HG02571 (cell line): Measurements from ENCODE around the gene OTUD7B.
"Not testable (repeated sequence)": the region's sequence is repeated elsewhere in the genome, so short reads cannot be mapped to it uniquely, and the experiment has no call there.

Experiments used
- ATAC-seq: cut with Tn5 transposase; IDR thresholded peaks from one replicate; pipeline ENCODE4 v1.9.1; 2021; ENCODE audit warnings: mild to moderate bottlenecking, moderate library complexity; ENCODE audit not compliant: unreplicated experiment

OTUD7B gene

DNA sequence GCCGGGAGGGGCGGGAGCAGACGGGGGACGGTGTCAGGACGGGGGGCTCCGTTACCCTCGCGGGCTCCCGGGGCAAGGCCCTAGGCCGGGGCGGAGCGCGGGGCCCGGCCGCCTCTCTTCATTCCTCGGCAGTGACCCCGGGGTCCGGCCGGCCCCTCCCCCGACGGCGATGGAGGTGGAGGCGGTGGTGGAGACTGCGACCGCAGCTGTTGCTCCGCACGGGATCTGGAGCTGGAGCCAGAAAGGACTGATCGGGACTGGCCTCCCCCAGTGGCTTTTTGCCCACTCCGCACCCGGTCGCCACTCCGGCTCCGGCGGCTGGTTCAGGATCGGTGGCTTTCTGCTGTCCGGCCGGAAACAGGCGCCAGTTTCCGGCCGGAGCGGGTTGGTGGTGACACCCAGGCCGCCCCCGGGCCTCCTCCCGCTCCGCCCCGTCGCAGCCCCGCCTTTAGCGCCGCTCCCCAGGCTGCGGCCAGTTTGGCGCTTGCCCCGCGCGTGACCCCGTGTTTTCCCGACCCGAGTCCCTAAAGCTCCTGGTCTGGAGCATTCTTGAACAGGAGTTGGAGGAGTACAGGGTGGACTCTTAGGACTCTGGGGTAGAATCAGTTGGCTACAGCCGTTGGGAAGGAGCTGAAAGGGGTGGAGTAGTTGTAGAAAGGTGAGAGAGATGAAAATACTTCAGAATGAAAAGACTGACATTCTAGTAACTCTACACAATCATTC is at the start of gene OTUD7B:
Gene OTUD7B, minus strand, starts transcription at position 334 of the 723 bp plus-strand sequence. CDS start 33,216 bp downstream, outside the sequence.
- ATAC-seq = peak; percentile 79

- ATAC-seq = no peak
Measured at GRCh38 chr1:150060260-150060659, 49.7 kb upstream of the OTUD7B start.

- ATAC-seq = no peak
Measured at GRCh38 chr1:150056407-150056806, 45.9 kb upstream of the OTUD7B start.

- ATAC-seq = not testable (repeated sequence)
Measured at GRCh38 chr1:150055507-150055906, 45.0 kb upstream of the OTUD7B start.

GRCh38 chr1:150053926-150054325 is 43.4 kb upstream of the OTUD7B start:
- no peak for ATAC-seq

- ATAC-seq = not testable (repeated sequence)
Measured at GRCh38 chr1:150051905-150052412, 41.4 kb upstream of the OTUD7B start.

DNA sequence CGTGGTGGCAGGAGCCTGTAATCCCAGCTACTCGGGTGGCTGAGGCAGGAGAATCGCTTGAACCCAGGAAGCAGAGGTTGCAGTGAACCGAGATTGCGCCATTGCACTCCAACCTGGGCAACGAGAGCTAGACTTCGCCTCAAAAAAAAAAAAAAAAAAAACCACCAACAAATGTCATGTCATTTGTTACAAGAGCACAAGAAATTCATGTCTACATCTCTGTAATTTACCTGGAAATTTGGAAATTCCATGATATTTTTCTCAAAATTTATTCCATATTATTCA is 40.5 kb upstream of the OTUD7B start:
- no peak for ATAC-seq

- no peak for ATAC-seq
Measured at GRCh38 chr1:150049926-150050325, 39.4 kb upstream of the OTUD7B start.

DNA sequence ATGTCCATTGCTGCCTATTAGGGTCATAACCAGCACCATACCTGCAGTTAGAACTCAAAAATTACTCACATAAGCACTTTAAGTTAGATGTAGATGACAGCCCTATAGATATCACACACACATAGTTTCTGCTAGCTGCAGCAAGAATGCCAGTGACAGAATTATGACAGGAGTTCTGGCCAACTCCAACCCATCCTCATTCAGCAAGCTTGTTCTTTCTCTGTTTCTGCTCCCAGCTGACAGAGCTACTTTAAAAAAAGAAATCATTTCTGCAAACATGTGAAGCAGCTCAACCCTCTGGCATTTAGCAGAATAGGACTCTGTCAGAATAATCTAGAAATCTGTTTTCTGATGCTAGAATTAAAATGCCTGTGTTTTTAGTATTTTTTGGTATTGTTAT is 23.8 kb upstream of the OTUD7B start:
- no peak for ATAC-seq

GRCh38 chr1:150028322-150028721 is 17.8 kb upstream of the OTUD7B start:
- ATAC-seq = no peak

DNA sequence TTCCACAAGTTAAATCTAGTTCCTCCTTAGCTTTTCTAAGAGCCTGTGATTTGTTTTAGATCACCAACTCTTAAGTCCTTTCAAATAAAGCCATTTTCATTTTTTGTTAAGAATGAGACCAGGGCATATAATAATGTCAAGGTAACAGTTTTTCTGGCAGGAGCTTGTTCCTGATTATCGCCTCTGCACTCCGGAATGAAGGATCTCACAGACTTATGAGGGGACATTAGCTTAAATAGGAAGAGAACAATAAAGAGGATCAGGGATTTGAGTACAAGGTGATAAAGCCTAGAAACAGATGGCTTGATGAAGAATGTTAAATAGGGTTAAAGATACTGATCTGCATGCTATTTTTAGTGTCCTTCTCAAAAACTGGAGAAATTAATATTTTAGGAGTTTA is 13.6 kb upstream of the OTUD7B start:
- no peak for ATAC-seq

GRCh38 chr1:150022357-150022756 is 11.8 kb upstream of the OTUD7B start:
- no peak for ATAC-seq

- no peak for ATAC-seq
Measured at GRCh38 chr1:150021191-150021694, 10.7 kb upstream of the OTUD7B start.

DNA sequence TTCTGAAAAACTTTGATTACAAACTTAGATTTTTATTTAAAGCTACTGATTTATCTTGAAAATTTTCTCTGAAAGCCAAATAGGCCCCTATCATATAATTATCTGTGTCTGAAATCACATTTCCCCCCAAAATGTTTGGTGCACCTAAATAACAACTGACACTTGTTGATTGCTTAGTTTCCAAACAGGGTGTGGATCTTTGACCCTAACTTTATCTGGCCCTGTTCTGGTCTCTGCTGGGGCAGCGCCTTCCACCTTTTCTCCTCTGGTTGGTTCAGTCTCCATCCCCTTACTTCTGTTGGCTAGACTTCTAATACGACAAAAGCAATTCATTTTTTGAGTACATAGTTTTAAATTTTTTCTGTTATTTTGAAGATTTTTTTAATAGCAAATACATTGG is 10.2 kb upstream of the OTUD7B start:
- no peak for ATAC-seq

DNA sequence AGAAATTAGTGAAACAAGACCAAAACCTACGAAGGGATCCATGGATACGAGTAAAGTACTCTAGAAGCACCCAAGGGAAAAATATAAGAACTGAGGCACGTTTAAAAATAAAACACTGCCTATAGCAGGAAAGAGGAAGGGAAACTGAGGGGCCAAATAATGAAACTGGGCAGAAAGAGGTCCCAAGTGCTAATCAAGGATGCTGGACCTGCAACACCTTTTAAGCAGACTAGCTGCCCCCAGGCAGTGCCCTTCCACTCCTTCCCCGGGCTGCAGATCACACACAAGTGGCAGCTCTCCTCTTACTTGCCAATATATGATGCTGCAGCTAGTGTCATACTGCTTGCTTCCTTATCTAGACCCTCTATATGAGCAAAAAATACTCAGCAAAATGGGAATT is 7.6 kb upstream of the OTUD7B start:
- no peak for ATAC-seq

GRCh38 chr1:150017206-150017750 is 6.8 kb upstream of the OTUD7B start:
- ATAC-seq = no peak

DNA sequence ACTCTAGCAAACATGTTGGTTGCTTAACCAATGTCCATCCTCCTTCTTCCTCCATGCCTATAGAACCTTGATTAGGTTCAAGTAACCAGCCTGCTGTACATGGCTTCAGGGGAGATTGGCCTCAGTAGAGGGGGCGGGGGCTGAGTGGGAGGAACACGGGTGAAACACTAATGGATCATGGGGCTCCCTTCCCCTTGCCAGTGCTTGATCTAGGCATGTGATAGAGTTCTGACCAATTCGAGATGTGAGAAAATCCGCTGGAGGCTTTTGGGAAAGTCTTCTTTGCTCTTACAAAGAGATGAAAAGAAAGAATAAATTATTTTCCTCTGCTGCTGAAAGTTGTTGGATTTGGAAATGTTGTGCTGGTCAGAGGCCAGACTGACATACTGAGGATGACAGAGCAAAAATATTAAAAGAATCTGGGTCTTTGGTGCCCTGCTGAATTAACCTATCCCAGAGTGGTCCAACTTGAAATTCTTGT is 5.2 kb upstream of the OTUD7B start:
- no peak for ATAC-seq

GRCh38 chr1:150012611-150013010 is 2.1 kb upstream of the OTUD7B start:
- no peak for ATAC-seq

DNA sequence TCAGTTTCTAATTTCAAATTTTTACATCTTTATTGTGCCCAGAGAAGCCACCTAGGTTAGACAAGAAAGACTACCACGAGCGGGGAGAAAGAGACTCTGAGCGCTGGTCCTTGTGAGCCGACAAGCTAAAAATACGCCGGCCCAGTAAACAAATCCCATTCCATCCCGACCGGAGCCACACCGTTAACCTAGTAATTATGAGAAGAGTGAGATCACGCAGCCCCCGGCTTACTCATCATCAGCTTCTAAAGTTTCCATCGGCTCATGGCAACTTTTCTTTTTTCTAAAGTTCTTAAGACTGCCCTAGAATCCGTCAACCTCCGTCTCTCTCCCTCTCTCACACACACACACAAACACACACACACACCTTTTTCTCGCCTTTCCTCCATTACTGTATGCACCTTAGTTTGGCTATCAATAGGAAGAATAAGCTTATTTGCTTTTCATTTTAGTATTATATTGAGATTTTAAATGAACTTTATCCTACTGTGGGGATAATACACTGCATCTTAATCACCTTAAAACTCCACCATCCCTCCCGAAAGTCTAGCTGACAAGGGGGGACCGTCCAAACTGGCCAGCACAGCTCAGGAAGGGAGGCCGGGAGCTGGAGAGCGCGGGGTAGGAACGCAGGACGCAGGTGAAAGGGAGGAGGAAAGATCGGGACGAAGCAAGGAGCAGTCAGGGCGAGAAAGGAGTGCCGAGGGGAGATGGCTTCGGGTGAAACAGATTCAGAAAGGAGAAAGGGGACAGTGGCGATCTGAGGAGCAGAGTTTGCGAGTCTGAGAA is 728 bp downstream of the OTUD7B start:
- peak; percentile 14 for ATAC-seq

GRCh38 chr1:150008699-150009098 is 1.8 kb downstream of the OTUD7B start:
- ATAC-seq = no peak

GRCh38 chr1:150006881-150007421 is 3.6 kb downstream of the OTUD7B start:
- no peak for ATAC-seq
